ENCODE data around the gene DOCK10. TPM values are rescaled to one million over a fixed set of nuclear protein-coding genes. Genes with fewer than 3 reads are reported as not detected.

The DOCK10 gene
- total RNA-seq, 1 donor from 2014 or later = 3.6 TPM

- DNase-seq (ENCODE audit: low spot score, unreplicated experiment) = no peak
- Mint-ChIP-seq H3K27ac (no peak overlapping the region), H3K36me3 (ENCODE audit: insufficient read depth) (no peaks in the 10 kb centered on the region), H3K9me3 (ENCODE audit: low read depth) (peaks cover 2% of the 10 kb centered on the region), H3K27me3 (no peaks in the 10 kb centered on the region), H3K4me3 (ENCODE audit: low read depth) (no peak overlapping the region), H3K4me1 (ENCODE audit: low read depth) (no peaks in the 10 kb centered on the region)
- TF ChIP-seq CTCF (IDR thresholded peaks at IDR 0.05; ENCODE audit: unreplicated experiment) = no peak
Measured at GRCh38 chr2:224876522-224876921, 165.7 kb downstream of the DOCK10 start.

DNA sequence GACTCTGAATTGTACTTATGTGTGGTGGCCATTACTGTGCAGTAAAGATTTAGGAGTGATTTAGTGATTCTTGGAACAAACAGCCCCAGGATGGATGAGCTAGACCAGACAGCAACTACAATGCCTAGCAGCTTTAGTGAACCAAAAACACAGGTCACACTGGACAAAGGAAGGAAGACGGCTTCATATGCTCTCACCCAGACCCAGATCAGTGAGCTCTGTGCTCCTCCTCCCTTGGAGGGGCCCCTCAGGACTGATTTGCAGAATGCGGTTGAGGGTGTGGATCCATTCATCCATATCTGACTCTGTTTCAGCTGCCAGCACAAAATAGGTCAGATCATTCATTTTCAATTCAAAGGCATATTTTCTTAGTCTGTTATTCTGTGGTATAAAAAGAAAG lies 166.4 kb downstream of the DOCK10 start:
- DNase-seq (ENCODE audit: low spot score, unreplicated experiment) = no peak
- no peaks in the 10 kb centered on the region for H3K4me1 Mint-ChIP-seq (ENCODE audit: low read depth)
- H3K27ac Mint-ChIP-seq = no peak overlapping the region
- TF ChIP-seq CTCF (IDR thresholded peaks at IDR 0.05; ENCODE audit: unreplicated experiment) = no peak
- peaks cover 7% of the 10 kb centered on the region for H3K9me3 Mint-ChIP-seq (ENCODE audit: low read depth)
- H3K27me3 Mint-ChIP-seq = no peaks in the 10 kb centered on the region
- peaks cover 1% of the 10 kb centered on the region for H3K36me3 Mint-ChIP-seq (ENCODE audit: insufficient read depth)
- H3K4me3 Mint-ChIP-seq (ENCODE audit: low read depth) = no peak overlapping the region

- TF ChIP-seq CTCF (IDR thresholded peaks at IDR 0.05; ENCODE audit: unreplicated experiment) = no peak
- Mint-ChIP-seq H3K27me3 (no peaks in the 10 kb centered on the region), H3K9me3 (ENCODE audit: low read depth) (peaks cover 7% of the 10 kb centered on the region), H3K27ac (no peak overlapping the region), H3K36me3 (ENCODE audit: insufficient read depth) (peaks cover 1% of the 10 kb centered on the region), H3K4me1 (ENCODE audit: low read depth) (no peaks in the 10 kb centered on the region), H3K4me3 (ENCODE audit: low read depth) (no peak overlapping the region)
- DNase-seq (ENCODE audit: low spot score, unreplicated experiment) = no peak
Measured at GRCh38 chr2:224875153-224875552, 167.1 kb downstream of the DOCK10 start.

GRCh38 chr2:224871813-224872212 lies 170.5 kb downstream of the DOCK10 start:
- Mint-ChIP-seq H3K27ac (no peak overlapping the region), H3K36me3 (ENCODE audit: insufficient read depth) (peaks cover 1% of the 10 kb centered on the region), H3K27me3 (no peaks in the 10 kb centered on the region), H3K4me1 (ENCODE audit: low read depth) (no peaks in the 10 kb centered on the region), H3K4me3 (ENCODE audit: low read depth) (no peak overlapping the region), H3K9me3 (ENCODE audit: low read depth) (peaks cover 7% of the 10 kb centered on the region)
- DNase-seq (ENCODE audit: low spot score, unreplicated experiment) = no peak
- no peak for TF ChIP-seq CTCF (IDR thresholded peaks at IDR 0.05; ENCODE audit: unreplicated experiment)

GRCh38 chr2:224870341-224870740 lies 171.9 kb downstream of the DOCK10 start:
- no peak for TF ChIP-seq CTCF (IDR thresholded peaks at IDR 0.05; ENCODE audit: unreplicated experiment)
- Mint-ChIP-seq H3K27me3 (no peaks in the 10 kb centered on the region), H3K36me3 (ENCODE audit: insufficient read depth) (peaks cover 1% of the 10 kb centered on the region), H3K9me3 (ENCODE audit: low read depth) (peaks cover 7% of the 10 kb centered on the region), H3K4me3 (ENCODE audit: low read depth) (no peak overlapping the region), H3K4me1 (ENCODE audit: low read depth) (no peaks in the 10 kb centered on the region), H3K27ac (no peak overlapping the region)
- no peak for DNase-seq (ENCODE audit: low spot score, unreplicated experiment)
